GM21576 (cell line): Measurements from ENCODE around the gene PRKD1.
"Not testable (repeated sequence)": the region's sequence is repeated elsewhere in the genome, so short reads cannot be mapped to it uniquely, and the experiment has no call there.

Source experiments
- ATAC-seq: cut with Tn5 transposase; IDR thresholded peaks from one replicate; pipeline ENCODE4 v1.9.1; 2021; ENCODE audit warnings: mild to moderate bottlenecking, moderate library complexity; ENCODE audit not compliant: unreplicated experiment

Gene PRKD1

GRCh38 chr14:29802211-29802610 lies 125.4 kb downstream of the PRKD1 start:
- ATAC-seq, result no peak

- no peak for ATAC-seq
Measured at GRCh38 chr14:29800961-29801360, 126.7 kb downstream of the PRKD1 start.

- ATAC-seq, result peak; percentile 63
Measured at GRCh38 chr14:29799464-29800095, 128.1 kb downstream of the PRKD1 start.

- ATAC-seq, result no peak
Measured at GRCh38 chr14:29798811-29799210, 128.8 kb downstream of the PRKD1 start.

- ATAC-seq, result no peak
Measured at GRCh38 chr14:29798108-29798663, 129.5 kb downstream of the PRKD1 start.

- no peak for ATAC-seq
Measured at GRCh38 chr14:29796853-29797252, 130.8 kb downstream of the PRKD1 start.

- ATAC-seq, result no peak
Measured at GRCh38 chr14:29789475-29789874, 138.2 kb downstream of the PRKD1 start.

- ATAC-seq, result no peak
Measured at GRCh38 chr14:29788093-29788492, 139.6 kb downstream of the PRKD1 start.

- no peak for ATAC-seq
Measured at GRCh38 chr14:29783556-29783955, 144.1 kb downstream of the PRKD1 start.

- ATAC-seq, result no peak
Measured at GRCh38 chr14:29782041-29782440, 145.6 kb downstream of the PRKD1 start.

GRCh38 chr14:29777142-29777541 lies 150.5 kb downstream of the PRKD1 start:
- ATAC-seq, result not testable (repeated sequence)

GRCh38 chr14:29773990-29774389 lies 153.7 kb downstream of the PRKD1 start:
- no peak for ATAC-seq

- ATAC-seq, result no peak
Measured at GRCh38 chr14:29763342-29763858, 164.2 kb downstream of the PRKD1 start.

- peak; percentile 98 for ATAC-seq
Measured at GRCh38 chr14:29759521-29760340, 167.9 kb downstream of the PRKD1 start.

GRCh38 chr14:29757711-29758233 lies 169.9 kb downstream of the PRKD1 start:
- no peak for ATAC-seq

- no peak for ATAC-seq
Measured at GRCh38 chr14:29757188-29757680, 170.4 kb downstream of the PRKD1 start.

- ATAC-seq, result no peak
Measured at GRCh38 chr14:29756019-29756385, 171.6 kb downstream of the PRKD1 start.

- ATAC-seq, result no peak
Measured at GRCh38 chr14:29755311-29756018, 172.2 kb downstream of the PRKD1 start.

GRCh38 chr14:29754134-29754533 lies 173.5 kb downstream of the PRKD1 start:
- no peak for ATAC-seq

GRCh38 chr14:29752221-29752923 lies 175.3 kb downstream of the PRKD1 start:
- ATAC-seq, result no peak
